ENCODE results near the gene METRNL.
"Not testable (repeated sequence)": the region's sequence is repeated elsewhere in the genome, so short reads cannot be mapped to it uniquely, and the experiment has no call there.

METRNL gene

DNA sequence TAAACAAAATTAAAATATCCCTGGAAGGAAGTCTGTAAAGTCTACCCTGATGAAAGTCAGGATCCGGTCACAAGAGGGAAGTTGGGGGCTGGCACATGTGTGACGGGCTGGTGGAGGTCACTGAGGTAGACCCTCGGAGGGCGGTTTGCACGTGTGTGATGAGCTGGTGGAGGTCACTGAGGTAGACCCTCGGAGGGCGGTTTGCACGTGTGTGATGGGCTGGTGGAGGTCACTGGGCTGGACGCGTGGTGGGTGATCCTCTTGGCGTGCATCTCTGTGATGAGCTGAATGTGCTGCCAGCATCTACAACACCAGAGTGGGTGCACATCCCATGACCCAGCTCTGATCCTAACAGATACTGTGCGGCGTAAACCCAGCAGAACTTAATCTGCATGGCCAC, 43.7 kb upstream of the METRNL start:
- Histone ChIP-seq H3K9me3 (ENCODE audit: severe bottlenecking) (peaks cover 17% of the 10 kb centered on the region), H3K27ac (no peak overlapping the region), H3K27me3 (ENCODE audit: insufficient read depth, low read depth, severe bottlenecking) (no peaks in the 10 kb centered on the region), H3K4me3 (ENCODE audit: low read depth, low read length) (no peak overlapping the region), H3K36me3 (peaks cover 14% of the 10 kb centered on the region)
- no peak for DNase-seq
- TF ChIP-seq CTCF (IDR thresholded peaks at IDR 0.05; ENCODE audit: low read depth, low read length): no peak

DNA sequence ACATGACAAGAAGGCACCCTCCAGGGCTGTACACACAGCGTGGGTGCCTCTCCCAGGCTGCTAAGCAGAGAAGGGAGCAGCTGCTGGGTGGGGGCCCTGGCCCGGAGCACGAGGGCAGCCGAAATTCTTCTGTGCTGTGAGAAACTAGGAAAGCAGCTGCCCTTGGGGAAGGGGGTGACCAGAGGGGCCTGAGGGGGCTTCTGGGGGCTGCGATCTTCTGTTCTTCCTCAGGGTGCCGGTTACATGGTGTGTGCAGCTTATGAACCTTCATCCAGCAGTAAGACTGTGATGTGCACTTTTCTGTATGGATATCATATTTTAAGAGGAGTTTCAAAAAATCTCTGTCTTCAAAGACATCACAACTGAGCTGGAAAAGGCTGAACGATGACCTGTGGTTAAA, 43.2 kb upstream of the METRNL start:
- peaks cover 22% of the 10 kb centered on the region for H3K9me3 ChIP-seq (ENCODE audit: severe bottlenecking)
- no peak overlapping the region for H3K4me3 ChIP-seq (ENCODE audit: low read depth, low read length)
- no peaks in the 10 kb centered on the region for H3K27me3 ChIP-seq (ENCODE audit: insufficient read depth, low read depth, severe bottlenecking)
- no peak for TF ChIP-seq CTCF (IDR thresholded peaks at IDR 0.05; ENCODE audit: low read depth, low read length)
- H3K36me3 ChIP-seq: peaks cover 15% of the 10 kb centered on the region
- H3K27ac ChIP-seq: no peak overlapping the region
- DNase-seq: no peak

- DNase-seq: no peak
- peaks cover 20% of the 10 kb centered on the region for H3K36me3 ChIP-seq
- no peak for TF ChIP-seq CTCF (IDR thresholded peaks at IDR 0.05; ENCODE audit: low read depth, low read length)
- H3K27ac ChIP-seq: no peak overlapping the region
- peaks cover 27% of the 10 kb centered on the region for H3K9me3 ChIP-seq (ENCODE audit: severe bottlenecking)
- no peaks in the 10 kb centered on the region for H3K27me3 ChIP-seq (ENCODE audit: insufficient read depth, low read depth, severe bottlenecking)
- H3K4me3 ChIP-seq (ENCODE audit: low read depth, low read length): no peak overlapping the region
These were observed 42.7 kb upstream of the METRNL start for GRCh38 chr17:83036666-83037065.

- no peak overlapping the region for H3K27ac ChIP-seq
- H3K27me3 ChIP-seq (ENCODE audit: insufficient read depth, low read depth, severe bottlenecking): no peaks in the 10 kb centered on the region
- no peak overlapping the region for H3K4me3 ChIP-seq (ENCODE audit: low read depth, low read length)
- peaks cover 22% of the 10 kb centered on the region for H3K36me3 ChIP-seq
- no peak for DNase-seq
- H3K9me3 ChIP-seq (ENCODE audit: severe bottlenecking): peaks cover 31% of the 10 kb centered on the region
- TF ChIP-seq CTCF (IDR thresholded peaks at IDR 0.05; ENCODE audit: low read depth, low read length): no peak
These were observed 42.1 kb upstream of the METRNL start for GRCh38 chr17:83037084-83037873.

DNA sequence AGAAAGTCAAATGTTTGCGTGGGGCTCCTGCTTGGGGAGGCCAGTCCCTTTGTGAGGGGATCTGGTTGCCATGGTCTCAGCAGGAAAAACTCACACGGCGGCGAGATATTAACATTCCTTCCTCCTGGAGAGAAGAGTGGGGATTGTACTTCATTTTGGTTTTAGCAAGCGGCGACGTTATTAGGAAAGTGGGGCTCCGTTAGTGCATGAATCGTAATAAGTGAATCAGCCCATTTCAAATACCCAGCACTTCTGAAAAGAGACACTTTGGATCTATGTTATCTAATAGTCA, 41.6 kb upstream of the METRNL start:
- Histone ChIP-seq H3K36me3 (peaks cover 22% of the 10 kb centered on the region), H3K27ac (no peak overlapping the region), H3K27me3 (ENCODE audit: insufficient read depth, low read depth, severe bottlenecking) (no peaks in the 10 kb centered on the region), H3K9me3 (ENCODE audit: severe bottlenecking) (peaks cover 28% of the 10 kb centered on the region), H3K4me3 (ENCODE audit: low read depth, low read length) (no peak overlapping the region)
- DNase-seq: no peak
- TF ChIP-seq CTCF (IDR thresholded peaks at IDR 0.05; ENCODE audit: low read depth, low read length): no peak

GRCh38 chr17:83038983-83039382, 40.4 kb upstream of the METRNL start:
- DNase-seq; H3K27me3 ChIP-seq (ENCODE audit: insufficient read depth, low read depth, severe bottlenecking); H3K27ac ChIP-seq; H3K4me3 ChIP-seq (ENCODE audit: low read depth, low read length): not testable (repeated sequence)
- Histone ChIP-seq H3K9me3 (ENCODE audit: severe bottlenecking) (peaks cover 28% of the 10 kb centered on the region), H3K36me3 (peaks cover 22% of the 10 kb centered on the region)
